ENCODE results near the gene USH1G.

Gene USH1G

DNA sequence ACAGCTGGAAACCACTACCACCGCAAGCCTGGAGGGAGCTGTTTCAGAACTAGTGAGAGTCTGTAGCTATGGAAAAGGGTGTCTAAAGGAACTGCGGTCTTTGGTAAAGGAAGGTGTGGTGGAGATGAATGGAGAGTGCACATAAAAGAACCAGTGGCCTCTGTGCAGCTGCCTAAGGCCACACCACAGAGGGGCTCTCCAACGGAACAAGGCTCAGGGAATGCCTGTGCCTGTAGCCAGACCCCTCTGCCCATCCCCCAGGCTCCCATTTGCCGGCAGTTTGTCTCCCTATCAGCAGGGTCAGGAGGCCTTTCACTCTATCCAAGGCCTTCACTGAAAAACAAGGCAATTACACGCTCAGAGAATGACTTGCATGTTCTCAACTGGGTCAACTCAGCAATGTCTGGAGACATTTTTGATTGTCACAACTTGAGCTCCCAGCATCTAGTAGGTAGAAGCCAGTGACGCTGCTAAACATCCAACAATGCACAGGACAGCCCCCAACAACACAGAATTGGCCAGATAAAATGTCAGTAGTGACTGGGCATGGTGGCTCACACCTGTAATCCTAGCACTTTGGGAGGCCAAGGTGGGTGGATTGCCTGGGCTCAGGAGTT is 47.0 kb downstream of the USH1G start:
- no peak overlapping the region for H3K4me3 ChIP-seq (ENCODE audit: low read depth, low read length)
- TF ChIP-seq, protein P1, sequence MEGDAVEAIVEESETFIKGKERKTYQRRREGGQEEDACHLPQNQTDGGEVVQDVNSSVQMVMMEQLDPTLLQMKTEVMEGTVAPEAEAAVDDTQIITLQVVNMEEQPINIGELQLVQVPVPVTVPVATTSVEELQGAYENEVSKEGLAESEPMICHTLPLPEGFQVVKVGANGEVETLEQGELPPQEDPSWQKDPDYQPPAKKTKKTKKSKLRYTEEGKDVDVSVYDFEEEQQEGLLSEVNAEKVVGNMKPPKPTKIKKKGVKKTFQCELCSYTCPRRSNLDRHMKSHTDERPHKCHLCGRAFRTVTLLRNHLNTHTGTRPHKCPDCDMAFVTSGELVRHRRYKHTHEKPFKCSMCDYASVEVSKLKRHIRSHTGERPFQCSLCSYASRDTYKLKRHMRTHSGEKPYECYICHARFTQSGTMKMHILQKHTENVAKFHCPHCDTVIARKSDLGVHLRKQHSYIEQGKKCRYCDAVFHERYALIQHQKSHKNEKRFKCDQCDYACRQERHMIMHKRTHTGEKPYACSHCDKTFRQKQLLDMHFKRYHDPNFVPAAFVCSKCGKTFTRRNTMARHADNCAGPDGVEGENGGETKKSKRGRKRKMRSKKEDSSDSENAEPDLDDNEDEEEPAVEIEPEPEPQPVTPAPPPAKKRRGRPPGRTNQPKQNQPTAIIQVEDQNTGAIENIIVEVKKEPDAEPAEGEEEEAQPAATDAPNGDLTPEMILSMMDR (IDR thresholded peaks at IDR 0.05; ENCODE audit: borderline replicate concordance, insufficient read depth, low read depth, low read length) = no peak

DNA sequence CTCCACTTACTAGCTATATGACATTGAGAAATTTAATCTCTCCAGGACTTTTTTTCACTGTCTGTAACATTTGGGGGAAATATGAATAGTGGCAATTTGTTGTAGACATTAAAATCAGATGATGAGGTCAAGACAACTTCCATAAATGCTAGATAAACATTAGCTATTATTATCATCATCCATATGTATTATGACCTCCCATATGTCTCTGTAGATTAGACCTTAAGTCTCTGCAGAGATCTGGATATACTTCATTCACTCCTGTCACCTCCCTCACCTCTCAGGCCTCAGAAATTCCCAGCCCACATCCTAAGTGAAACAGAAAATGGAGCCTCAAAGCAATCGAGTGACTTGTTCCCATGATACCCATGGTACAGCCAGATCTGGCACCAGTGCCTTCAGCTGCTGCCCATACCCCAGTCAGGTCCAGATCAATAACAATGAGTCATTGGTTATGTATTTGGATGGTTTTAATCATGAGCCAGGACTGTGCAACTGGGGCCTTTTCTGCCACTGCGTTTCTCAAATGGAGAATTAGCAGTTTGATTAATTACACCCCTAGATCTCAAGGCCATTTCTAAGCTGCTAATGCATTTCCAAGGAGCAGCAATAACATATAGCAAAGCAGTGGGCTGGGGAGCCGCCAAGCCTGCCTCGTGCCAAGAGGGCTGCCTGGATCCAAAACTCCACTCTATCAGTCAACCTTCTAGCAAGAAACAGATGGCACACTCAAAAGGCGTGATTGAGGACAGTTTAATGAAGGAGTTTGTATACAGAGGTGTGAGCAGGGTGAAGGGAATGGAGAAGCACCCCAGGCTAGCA is 47.7 kb downstream of the USH1G start:
- TF ChIP-seq, protein P1 (IDR thresholded peaks at IDR 0.05; ENCODE audit: borderline replicate concordance, insufficient read depth, low read depth, low read length) = no peak
- no peak overlapping the region for H3K4me3 ChIP-seq (ENCODE audit: low read depth, low read length)

DNA sequence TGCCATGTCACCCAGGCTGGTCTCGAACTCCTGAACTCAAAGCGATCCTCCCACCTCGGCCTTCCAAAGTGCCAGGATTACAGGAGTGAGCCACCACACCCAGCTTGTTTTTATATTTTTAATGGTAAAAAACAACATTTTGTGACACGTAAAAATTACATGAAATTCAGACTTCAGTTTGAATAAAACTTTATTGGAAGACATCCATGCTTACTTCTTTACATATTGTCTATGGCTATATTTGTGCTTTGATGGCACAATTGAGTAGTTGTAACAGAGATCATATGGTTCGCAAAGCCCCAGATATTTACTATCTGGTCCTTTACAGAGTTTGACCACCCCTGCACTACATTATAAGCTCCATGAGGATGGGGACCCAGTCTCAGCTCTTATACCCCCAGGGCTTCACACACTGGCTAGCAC is 48.4 kb downstream of the USH1G start:
- H3K4me3 ChIP-seq (ENCODE audit: low read depth, low read length) = no peak overlapping the region
- TF ChIP-seq, protein P1 (IDR thresholded peaks at IDR 0.05; ENCODE audit: borderline replicate concordance, insufficient read depth, low read depth, low read length) = no peak

DNA sequence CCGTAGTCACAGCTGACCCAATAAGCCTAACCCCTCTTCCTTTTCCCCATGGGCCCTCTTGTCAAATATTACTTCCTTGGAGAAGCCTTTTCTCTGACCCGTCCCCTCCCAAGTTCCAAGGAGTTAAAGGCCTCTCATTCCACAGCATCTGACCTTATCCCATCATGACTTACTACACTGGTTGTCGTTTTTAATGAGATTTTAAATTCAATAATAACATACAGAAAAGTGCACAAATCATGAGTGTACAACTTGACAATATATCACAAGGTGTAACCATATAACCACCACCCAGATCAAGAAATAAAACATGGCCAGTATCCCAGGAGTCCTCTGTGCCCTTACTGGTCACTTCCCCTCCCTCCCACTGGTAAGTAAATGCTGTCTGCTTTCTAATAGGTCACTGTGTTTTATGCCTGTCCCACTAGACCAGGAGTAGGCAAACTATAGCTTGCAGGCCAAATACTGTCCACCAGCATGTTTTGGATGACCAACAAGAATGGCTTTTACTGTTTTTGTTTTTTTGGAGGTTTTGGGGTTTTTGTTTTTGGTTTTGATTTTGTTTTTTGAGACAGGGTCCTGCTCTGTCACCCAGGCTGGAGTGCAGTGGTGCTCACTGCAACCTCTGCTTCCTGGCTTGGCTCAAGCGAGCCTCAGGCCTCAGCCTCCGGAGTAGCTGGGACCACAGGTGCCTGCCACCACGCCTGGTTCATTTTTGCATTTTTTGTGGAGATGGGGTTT is 49.0 kb downstream of the USH1G start:
- TF ChIP-seq, protein P1 (IDR thresholded peaks at IDR 0.05; ENCODE audit: borderline replicate concordance, insufficient read depth, low read depth, low read length) = no peak
- peak overlapping the region; percentile 55 for H3K4me3 ChIP-seq (ENCODE audit: low read depth, low read length)

DNA sequence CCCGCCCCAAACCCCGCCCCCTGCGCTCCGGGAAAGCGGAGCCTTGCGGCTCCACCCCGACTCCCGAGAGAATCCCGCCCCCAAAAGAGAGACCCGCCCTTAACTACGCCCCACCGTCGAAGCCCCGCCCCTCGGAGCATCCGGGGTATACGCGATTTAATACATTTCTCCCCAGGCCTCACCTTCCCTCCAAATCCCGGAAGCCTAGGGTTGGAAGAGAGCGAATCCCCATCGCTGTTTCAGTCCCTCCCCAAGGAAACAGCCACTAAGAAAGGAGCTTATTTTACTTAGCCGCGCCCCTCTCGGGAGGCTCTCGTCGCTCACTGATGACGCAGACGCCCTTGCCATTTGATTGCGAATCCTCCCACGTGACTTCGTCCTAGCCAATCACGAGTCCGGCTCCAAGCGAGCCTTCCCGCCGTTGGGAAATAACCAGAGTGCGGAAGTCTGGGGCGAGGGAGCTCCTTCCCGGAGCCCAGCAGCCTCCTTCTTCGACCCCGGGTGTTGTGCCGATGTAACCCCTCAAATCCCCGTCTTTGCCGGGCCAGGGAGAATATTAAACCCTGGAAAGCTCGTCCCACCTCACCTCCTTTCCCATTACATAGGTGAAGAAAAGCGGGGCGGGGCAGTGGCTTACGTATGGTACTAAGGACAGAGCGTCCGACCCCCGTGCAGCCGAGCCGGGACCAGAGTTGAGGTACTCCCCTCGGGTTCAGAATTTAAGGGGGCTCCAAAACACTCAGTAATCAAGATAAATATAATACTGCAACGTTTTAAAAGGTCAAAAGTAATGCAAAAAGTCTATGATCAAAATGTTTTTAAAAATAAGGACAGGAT is 49.8 kb downstream of the USH1G start:
- TF ChIP-seq, protein P1 (IDR thresholded peaks at IDR 0.05; ENCODE audit: borderline replicate concordance, insufficient read depth, low read depth, low read length) = no peak
- H3K4me3 ChIP-seq (ENCODE audit: low read depth, low read length) = peak overlapping the region; percentile 65

DNA sequence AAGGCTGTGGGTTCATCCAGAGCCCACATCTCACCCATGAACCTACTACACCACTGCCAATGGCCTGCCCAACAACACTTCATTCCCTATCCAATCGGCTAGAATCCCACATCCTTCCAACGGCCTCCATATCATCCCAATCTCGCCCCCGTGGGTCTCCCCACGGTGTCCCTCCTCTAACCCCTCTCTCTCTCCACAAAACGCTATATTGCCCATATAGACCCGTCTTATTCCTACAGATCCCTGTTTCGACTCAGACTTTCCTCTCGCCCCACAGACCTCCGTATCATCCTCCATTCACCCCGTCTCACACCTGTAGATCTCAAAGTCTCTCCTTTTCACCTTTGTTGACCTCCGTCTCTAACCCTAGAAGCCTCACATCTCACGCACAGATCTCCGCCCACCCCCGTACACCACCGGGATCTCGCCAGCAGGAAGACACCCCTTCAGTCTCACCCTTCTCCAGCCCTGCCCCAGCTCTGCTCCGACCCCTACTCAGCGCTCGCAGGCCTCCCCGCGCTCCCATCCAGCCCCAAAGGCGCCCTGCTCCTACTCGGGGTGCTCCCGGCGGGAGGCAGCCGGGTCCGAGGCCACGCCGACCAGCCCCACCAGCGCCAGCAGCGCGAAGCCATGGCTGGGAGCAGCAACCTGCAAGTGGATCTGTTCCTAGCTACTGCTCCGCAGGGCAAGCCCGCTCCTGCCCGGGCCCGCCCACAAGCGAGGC is 50.6 kb downstream of the USH1G start, which contains the start of gene FDXR:
Gene FDXR (minus strand): TSS at position 682 of the 724 bp plus-strand sequence. CDS start 50 bp downstream, at position 632.
- peak within 1 kb of the TSS; percentile 65 for H3K4me3 ChIP-seq (ENCODE audit: low read depth, low read length)
- TF ChIP-seq, protein P1 (IDR thresholded peaks at IDR 0.05; ENCODE audit: borderline replicate concordance, insufficient read depth, low read depth, low read length) = no peak

All from GM12875 (cell line).